ENCODE data around the gene SLC9A9. TPM values are rescaled to one million over a fixed set of nuclear protein-coding genes. Genes with fewer than 3 reads are reported as not detected.

SLC9A9 gene
- total and polyA plus RNA-seq, 8 donors = 0.58 to 29.7 (median 14.0) TPM

GRCh38 chr3:143590660-143591059 is 257.6 kb downstream of the SLC9A9 start:
- 50 to 66% (median 53%) methylated on average over 3 of the region's 3 CpGs for WGBS, 5 donors
- Histone ChIP-seq H3K27ac (no peak overlapping the region), H3K4me1 (peaks cover 0 to 19% (median 11%) of the 10 kb centered on the region in 4 donors), H3K9me3 (no peaks in the 10 kb centered on the region), H3K27me3 (no peaks in the 10 kb centered on the region), H3K4me3 (no peak overlapping the region), H3K36me3 (no peaks in the 10 kb centered on the region)
- DNase-seq = no peak
- intact Hi-C loops (cut with DNase I; ENCODE audit: low total_unique reads) = no loop called here
- TF ChIP-seq POLR2A (IDR thresholded peaks at IDR 0.05) = no peak
- no peak for TF ChIP-seq POLR2AphosphoS5 (IDR thresholded peaks at IDR 0.05)
- no peak for TF ChIP-seq EP300 (IDR thresholded peaks at IDR 0.05)
- no peak for TF ChIP-seq CTCF (IDR thresholded peaks at IDR 0.05)

DNA sequence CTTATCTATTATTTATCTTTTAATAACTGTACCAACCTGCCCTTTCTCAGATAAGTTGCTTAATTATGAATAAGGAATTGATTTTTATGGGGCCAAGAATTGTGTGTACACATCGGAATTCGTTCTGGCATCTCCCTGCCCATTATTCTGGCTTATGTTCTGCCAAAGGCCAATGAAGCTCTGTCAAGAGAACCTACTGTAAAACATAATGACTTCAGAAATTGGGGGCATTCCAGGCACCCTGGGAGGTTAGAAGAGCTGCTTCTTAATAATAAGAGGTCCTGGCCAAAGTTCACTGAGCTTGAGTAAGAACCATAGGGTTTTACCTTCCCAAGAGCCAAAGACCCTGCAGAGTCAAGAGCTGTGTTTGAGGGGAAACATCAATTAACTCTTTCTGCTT is 261.7 kb downstream of the SLC9A9 start:
- Histone ChIP-seq H3K27me3 (no peaks in the 10 kb centered on the region), H3K27ac (no peak overlapping the region), H3K9me3 (no peaks in the 10 kb centered on the region), H3K36me3 (peaks cover 0 to 6% (median 0%) of the 10 kb centered on the region in 4 donors), H3K4me1 (peaks cover 0 to 13% (median 3%) of the 10 kb centered on the region in 4 donors), H3K4me3 (no peak overlapping the region)
- WGBS, 5 donors = 32 to 56% (median 46%) methylated on average over 2 of the region's 2 CpGs
- intact Hi-C loops (cut with DNase I; ENCODE audit: low total_unique reads) = no loop called here
- DNase-seq = peak in 1 of 2 donors; percentile 20
- no peak for TF ChIP-seq POLR2AphosphoS5 (IDR thresholded peaks at IDR 0.05)
- TF ChIP-seq EP300 (IDR thresholded peaks at IDR 0.05) = no peak
- TF ChIP-seq CTCF (IDR thresholded peaks at IDR 0.05) = no peak
- no peak for TF ChIP-seq POLR2A (IDR thresholded peaks at IDR 0.05)

DNA sequence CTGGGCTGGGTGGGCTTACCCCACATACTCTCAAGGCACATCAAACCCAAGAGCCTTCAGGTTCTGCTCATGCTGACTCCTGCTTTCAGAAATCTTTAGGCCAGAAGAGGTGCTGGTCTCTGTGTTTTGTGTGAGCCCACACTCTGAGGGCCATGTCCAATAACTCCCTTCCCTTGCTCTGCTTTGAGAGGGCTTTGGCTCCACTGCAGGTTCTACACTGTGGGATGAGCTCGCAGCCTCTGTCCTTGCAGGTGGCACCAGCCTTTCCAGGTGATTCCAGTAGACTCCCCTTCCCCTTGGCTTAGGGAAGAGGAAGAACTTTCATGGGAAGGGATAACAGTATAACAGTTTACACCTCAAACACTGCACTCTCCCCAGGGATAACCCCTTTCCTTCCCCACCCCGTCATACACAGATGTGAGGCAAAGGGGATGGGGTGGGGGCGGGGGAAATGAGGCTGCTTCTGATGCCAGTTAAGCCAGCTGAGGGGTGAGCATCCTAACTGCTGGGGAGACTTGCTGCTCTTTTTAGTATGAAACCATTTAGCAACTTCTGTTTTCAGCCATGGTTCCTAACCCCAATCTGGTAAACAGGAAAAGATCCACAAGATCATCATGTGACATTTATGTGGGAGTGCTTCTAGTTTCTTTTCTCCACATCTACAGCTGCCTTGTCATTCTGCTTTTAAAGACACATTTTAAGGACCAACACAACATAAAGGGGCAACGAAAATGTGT is 262.4 kb downstream of the SLC9A9 start:
- intact Hi-C loops (cut with DNase I; ENCODE audit: low total_unique reads) = no loop called here
- H3K27ac ChIP-seq = no peak overlapping the region
- WGBS, 5 donors = 81 to 88% (median 82%) methylated on average over 4 of the region's 4 CpGs

GRCh38 chr3:143584474-143584873 is 263.8 kb downstream of the SLC9A9 start:
- peaks cover 0 to 13% (median 3%) of the 10 kb centered on the region in 4 donors for H3K4me1 ChIP-seq
- H3K27me3 ChIP-seq = no peaks in the 10 kb centered on the region
- DNase-seq = no peak
- H3K36me3 ChIP-seq = peaks cover 0 to 6% (median 0%) of the 10 kb centered on the region in 4 donors
- intact Hi-C loops (cut with DNase I; ENCODE audit: low total_unique reads) = no loop called here
- no peaks in the 10 kb centered on the region for H3K9me3 ChIP-seq
- TF ChIP-seq CTCF (IDR thresholded peaks at IDR 0.05) (no peak), POLR2AphosphoS5 (IDR thresholded peaks at IDR 0.05) (no peak), POLR2A (IDR thresholded peaks at IDR 0.05) (no peak), EP300 (IDR thresholded peaks at IDR 0.05) (no peak)
- no peak overlapping the region for H3K27ac ChIP-seq
- no peak overlapping the region for H3K4me3 ChIP-seq
- WGBS, 5 donors = 84 to 100% (median 94%) methylated on average over 1 of the region's 1 CpG

More for the DNA sequence above, 262.4 kb downstream of the SLC9A9 start:
- Histone ChIP-seq H3K27me3 (no peaks in the 10 kb centered on the region), H3K36me3 (peaks cover 0 to 6% (median 0%) of the 10 kb centered on the region in 4 donors), H3K4me3 (no peak overlapping the region), H3K9me3 (no peaks in the 10 kb centered on the region), H3K4me1 (peaks cover 0 to 13% (median 3%) of the 10 kb centered on the region in 4 donors)
- DNase-seq = peak in 1 of 2 donors; percentile 19
- no peak for TF ChIP-seq CTCF (IDR thresholded peaks at IDR 0.05)
- TF ChIP-seq POLR2A (IDR thresholded peaks at IDR 0.05) = no peak
- no peak for TF ChIP-seq EP300 (IDR thresholded peaks at IDR 0.05)
- TF ChIP-seq POLR2AphosphoS5 (IDR thresholded peaks at IDR 0.05) = no peak
